Measurements from ENCODE around the gene CNIH3.
A peak's percentile ranks its signal among the peaks of the same experiment; 100 is the strongest.

The CNIH3 gene

GRCh38 chr1:224739303-224739996, 123.3 kb downstream of the CNIH3 start:
- Mint-ChIP-seq H3K9me3 (no peaks in the 10 kb centered on the region), H3K27ac (peak overlapping the region; percentile 25), H3K27me3 (ENCODE audit: low read depth, poor library complexity) (peaks cover 14% of the 10 kb centered on the region), H3K36me3 (ENCODE audit: low read depth) (no peaks in the 10 kb centered on the region), H3K4me1 (peaks cover 86% of the 10 kb centered on the region), H3K4me3 (no peak overlapping the region)
- no peak for DNase-seq
- no peak for TF ChIP-seq CTCF (IDR thresholded peaks at IDR 0.05)

GRCh38 chr1:224739997-224740684, 124.0 kb downstream of the CNIH3 start:
- Mint-ChIP-seq H3K4me1 (peaks cover 86% of the 10 kb centered on the region), H3K9me3 (no peaks in the 10 kb centered on the region), H3K36me3 (ENCODE audit: low read depth) (no peaks in the 10 kb centered on the region), H3K27me3 (ENCODE audit: low read depth, poor library complexity) (peaks cover 12% of the 10 kb centered on the region), H3K27ac (no peak overlapping the region), H3K4me3 (no peak overlapping the region)
- TF ChIP-seq CTCF (IDR thresholded peaks at IDR 0.05) = no peak
- DNase-seq = no peak

GRCh38 chr1:224740685-224741052, 124.6 kb downstream of the CNIH3 start:
- Mint-ChIP-seq H3K9me3 (no peaks in the 10 kb centered on the region), H3K4me1 (peaks cover 88% of the 10 kb centered on the region), H3K27ac (no peak overlapping the region)

GRCh38 chr1:224742349-224742748, 126.2 kb downstream of the CNIH3 start:
- Mint-ChIP-seq H3K4me3 (no peak overlapping the region), H3K9me3 (no peaks in the 10 kb centered on the region), H3K36me3 (ENCODE audit: low read depth) (no peaks in the 10 kb centered on the region), H3K27me3 (ENCODE audit: low read depth, poor library complexity) (peaks cover 15% of the 10 kb centered on the region), H3K27ac (no peak overlapping the region), H3K4me1 (peaks cover 91% of the 10 kb centered on the region)
- TF ChIP-seq CTCF (IDR thresholded peaks at IDR 0.05) = no peak
- DNase-seq = no peak

More at GRCh38 chr1:224740685-224741052, 124.6 kb downstream of the CNIH3 start:
- no peak for TF ChIP-seq CTCF (IDR thresholded peaks at IDR 0.05)
- H3K36me3 Mint-ChIP-seq (ENCODE audit: low read depth) = no peaks in the 10 kb centered on the region
- no peak overlapping the region for H3K4me3 Mint-ChIP-seq
- no peak for DNase-seq
- H3K27me3 Mint-ChIP-seq (ENCODE audit: low read depth, poor library complexity) = peaks cover 12% of the 10 kb centered on the region

GRCh38 chr1:224743608-224744164, 127.6 kb downstream of the CNIH3 start:
- no peaks in the 10 kb centered on the region for H3K9me3 Mint-ChIP-seq
- H3K4me3 Mint-ChIP-seq = no peak overlapping the region
- peaks cover 80% of the 10 kb centered on the region for H3K4me1 Mint-ChIP-seq
- H3K36me3 Mint-ChIP-seq (ENCODE audit: low read depth) = no peaks in the 10 kb centered on the region
- H3K27ac Mint-ChIP-seq = peak overlapping the region; percentile 81
- H3K27me3 Mint-ChIP-seq (ENCODE audit: low read depth, poor library complexity) = peaks cover 15% of the 10 kb centered on the region
- TF ChIP-seq CTCF (IDR thresholded peaks at IDR 0.05) = no peak
- DNase-seq = no peak

Data from nephron progenitor cell (in vitro differentiated cells).